GM21367 (cell line): Measurements from ENCODE around the gene PPFIBP1.
"Not testable (repeated sequence)": the region's sequence is repeated elsewhere in the genome, so short reads cannot be mapped to it uniquely, and the experiment has no call there.

ENCODE experiments used
- ATAC-seq: cut with Tn5 transposase; IDR thresholded peaks from one replicate; pipeline ENCODE4 v1.9.1; 2021; ENCODE audit not compliant: unreplicated experiment

PPFIBP1 gene

DNA sequence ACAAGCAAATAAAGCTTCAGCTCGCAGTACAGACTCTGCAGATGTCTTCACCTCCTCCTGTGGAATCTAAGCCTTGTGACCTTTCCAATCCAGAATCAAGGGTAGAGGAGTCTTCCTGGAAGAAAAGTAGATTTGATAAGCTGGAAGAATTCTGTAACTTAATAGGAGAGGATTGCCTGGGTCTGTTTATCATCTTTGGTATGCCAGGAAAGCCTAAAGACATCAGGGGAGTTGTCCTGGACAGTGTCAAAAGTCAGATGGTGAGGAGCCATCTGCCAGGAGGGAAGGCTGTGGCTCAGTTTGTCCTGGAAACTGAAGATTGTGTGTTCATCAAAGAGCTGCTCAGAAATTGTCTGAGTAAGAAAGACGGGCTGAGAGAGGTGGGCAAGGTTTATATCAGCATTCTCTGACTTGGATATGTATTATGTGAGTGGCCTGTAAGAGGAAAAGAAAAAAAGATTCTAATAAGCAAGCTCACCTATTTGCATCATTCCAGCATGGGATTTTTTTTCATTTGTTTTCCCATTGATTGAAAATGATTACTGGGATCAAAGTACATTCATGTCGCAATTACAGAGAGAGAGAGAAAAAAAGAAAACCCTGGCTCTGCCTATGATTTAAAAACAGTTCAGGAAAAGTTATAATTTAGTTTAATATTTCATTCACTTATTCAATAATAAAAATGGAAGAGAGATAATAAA is 173.0 kb downstream of the PPFIBP1 start:
- ATAC-seq, result no peak

DNA sequence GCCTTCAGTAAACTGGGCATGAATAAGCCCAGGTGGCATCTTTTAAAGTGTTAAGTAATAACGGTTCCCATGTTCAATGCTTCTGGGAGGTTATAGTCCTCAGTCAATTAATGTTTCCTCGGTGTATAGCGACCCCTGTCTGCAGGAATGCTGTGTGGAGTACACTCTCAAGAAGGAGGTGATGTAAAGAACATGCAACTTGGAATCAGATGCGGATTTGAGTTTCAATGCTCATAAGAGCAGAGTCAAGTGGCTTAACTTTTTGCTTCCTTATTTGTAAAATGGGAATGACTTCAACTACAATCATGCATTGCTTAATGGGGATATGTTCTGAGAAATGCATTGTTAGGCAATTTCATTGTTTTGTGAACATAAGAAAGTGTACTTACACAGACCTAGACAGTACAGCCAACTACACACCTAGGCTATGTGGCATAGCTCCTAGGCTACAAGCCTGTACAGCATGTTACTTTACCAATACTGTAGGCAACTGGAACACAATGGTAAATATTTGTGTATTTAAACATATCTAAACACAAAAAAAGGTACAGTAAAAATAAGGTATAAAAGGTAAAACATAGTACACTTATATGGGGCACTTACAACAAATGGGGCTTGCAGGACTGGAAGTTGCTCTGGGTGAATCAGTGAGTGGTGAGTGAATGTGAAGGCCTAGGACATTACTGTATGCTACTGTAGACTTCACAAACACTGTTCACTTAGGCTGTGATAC is 179.9 kb downstream of the PPFIBP1 start:
- peak; percentile 91 for ATAC-seq

DNA sequence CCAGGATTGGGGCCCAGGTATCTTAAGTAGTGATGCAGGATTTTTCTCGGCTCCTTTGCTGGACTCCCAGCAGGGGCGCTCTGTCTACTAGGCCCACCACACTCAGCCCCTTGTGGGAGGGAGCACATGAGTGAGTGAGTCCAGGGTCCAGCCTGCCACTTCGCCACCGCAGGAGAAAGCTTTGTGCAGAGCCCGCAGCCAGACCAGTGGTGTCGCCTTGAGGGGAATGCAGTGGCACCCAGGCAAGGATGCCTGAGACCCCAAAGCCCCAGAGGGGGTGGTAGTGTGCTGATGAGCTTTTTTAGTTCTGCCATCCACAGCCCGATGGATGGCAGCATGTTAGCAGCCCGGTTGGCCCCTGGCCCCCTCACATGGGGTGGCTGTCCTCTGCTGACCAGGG is 181.3 kb downstream of the PPFIBP1 start:
- no peak for ATAC-seq

DNA sequence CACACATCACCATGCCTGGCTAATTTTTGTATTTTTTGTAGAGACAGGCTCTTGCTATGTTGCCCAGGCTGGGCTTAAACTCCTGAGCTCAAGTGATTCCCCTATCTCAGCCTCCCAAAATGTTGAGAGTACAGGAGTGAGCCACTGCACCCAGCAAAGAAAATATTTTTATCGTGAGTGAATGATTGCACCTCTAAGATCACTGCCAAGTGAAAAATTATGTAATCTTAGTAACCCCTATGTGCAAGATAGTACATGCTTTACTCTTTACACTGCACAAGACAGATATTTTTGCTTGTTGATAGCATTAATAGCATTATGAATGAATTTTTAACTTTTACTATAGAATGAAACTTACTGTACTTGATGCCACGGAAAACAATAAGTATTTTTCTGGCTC is 183.2 kb downstream of the PPFIBP1 start:
- no peak for ATAC-seq

DNA sequence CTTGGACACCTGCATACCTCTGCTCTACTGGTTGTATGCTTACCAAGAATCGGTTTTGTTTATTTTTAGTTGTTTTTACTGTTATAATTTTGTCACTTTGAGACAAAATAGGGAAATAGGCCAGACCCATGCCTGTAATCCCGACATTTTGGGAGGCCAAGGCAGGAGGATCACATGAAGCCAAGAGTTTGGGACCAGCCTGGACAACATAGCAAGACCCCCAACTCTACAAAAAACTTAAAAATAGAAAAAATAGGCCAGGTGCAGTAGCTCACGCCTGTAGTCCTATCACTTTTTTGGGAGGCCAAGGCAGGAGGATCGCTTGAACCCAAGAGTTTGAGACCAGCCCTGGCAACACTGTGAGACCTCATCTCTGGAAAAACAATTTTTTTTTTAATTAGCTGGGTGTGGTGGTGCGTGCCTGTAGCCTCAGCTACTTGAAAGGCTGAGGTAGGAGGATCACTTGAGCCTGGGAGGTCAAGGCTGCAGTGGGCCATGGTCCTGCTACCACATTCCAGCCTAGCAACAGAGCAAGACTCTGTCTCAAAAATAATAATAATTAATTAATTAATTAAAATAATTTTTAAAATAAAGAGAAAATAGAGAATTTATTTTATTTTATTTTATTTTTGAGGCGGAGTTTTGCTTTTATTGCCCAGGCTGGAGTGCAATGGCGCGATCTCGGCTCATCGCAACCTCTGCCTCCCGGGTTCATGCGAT is 185.4 kb downstream of the PPFIBP1 start:
- ATAC-seq, result no peak

DNA sequence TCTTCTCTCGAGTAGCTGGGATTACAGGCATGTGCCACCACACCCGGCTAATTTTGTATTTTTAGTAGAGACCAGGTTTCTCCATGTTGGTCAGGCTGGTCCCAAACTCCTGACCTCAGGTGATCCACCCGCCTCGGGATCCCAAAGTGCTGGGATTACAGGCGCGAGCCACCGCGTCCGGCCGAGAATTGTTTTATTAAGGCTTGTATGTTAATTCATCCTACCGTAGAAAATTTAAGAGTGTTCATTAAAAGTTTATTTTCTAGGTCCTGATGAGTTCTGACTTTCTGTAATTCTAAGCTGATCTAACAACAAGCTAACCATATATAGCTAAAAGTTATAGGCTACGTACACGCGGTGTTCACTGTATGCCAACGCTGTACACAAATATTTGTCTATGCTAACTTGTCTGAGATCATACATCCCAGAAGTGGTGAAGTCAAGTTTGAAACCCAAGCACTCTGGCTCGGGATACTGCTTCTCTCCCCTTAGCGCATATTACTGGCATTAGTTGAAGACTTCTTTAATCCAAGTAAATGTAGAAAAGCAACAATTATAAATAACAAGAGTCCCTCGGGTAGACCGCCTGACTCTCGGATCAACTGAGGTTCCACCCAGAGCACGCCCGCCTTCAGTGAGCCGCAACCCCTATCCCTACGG is 186.1 kb downstream of the PPFIBP1 start:
- peak; percentile 26 for ATAC-seq

DNA sequence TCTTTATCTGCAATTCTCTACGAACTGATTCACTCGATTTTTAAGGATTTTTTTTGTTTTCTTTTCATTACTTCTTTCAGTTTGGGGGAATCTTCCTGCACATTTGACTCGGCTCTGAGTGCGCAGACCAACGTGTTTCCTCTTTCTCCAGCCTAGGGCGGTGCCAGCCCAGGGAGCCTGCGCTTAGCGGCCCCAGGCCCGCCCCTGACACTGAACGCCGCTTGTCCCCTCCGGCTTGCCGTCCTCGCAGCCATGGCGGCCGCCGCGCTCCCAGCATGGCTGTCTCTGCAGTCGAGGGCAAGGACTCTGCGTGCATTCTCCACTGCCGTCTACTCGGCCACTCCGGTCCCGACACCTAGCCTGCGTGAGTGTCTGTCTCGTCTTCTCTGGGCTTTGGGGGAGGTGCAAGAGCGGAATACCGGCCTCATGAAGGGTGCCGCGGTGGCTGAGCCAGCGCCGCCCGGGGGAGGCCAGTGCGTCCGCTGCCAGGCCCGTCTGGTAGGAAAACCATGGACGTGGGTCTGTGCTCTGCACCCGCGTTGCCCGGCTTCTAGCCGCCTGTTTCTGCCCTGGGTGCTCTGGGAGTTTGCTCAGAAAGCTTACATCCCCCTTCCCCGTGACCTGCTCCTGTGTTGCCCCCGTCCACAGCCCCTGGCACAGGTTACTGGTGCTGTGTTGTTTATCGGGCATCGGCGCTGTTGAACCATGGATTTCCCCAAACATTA is 186.7 kb downstream of the PPFIBP1 start, which contains the start of gene MRPS35:
Gene MRPS35 (plus strand): TSS at position 241 of the 725 bp plus-strand sequence. CDS start 12 bp downstream, at position 253.
- peak; percentile 92 for ATAC-seq

DNA sequence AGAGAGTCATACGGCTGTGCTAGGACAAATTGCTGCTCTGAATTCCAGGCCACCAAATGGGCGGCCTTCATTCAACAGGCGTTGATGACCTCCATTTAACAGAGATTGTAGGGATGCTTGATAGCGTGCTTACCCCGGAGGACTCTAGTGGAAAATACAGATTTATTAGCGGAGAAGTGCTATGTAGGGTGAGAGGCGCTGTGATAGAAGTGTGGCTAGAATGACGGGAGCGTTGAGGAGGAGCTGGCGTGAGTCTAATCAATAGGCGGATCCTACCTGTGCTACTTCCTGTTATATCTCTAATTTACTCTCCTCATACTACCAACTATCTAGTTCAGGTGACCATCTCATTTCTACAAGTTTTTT is 187.3 kb downstream of the PPFIBP1 start:
- ATAC-seq, result no peak

DNA sequence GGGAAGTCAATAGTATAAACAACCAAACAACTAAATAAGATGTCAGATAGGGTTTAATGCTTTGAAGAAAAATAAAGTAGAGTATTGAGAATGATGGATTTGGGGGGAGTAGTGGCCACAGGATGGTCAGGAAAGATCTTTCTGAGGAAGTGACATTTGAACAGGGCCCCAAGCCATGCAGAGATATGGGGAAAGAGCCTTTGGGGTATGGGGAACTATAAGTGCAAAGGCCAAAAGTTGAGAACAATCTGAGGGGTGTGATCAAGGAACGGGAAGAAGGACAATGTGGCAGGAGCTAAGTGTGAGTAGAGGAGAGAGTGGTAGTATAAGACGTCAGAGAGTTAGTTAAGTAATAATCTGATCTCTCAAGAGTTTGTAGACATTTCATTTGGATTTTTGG is 188.0 kb downstream of the PPFIBP1 start:
- ATAC-seq, result no peak

DNA sequence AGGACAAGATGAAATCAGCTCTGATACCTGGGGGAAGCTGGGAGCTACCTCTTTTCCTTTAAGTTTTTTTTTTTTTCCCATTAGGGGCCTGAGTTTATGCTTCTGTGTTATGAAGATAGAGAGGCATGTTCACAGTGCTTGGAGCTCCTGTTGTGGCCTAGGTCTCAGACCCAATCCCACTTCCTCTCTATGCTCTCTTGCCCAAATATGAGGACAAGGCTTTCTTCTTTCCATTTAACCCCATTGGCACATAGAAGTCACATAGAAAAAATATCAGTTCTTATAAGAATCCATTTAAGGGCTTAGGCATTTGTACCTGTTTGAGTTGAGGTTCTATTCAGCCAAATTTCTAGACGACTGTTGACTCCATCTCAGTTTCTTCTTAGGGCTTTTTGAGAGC is 199.2 kb downstream of the PPFIBP1 start:
- ATAC-seq, result no peak

DNA sequence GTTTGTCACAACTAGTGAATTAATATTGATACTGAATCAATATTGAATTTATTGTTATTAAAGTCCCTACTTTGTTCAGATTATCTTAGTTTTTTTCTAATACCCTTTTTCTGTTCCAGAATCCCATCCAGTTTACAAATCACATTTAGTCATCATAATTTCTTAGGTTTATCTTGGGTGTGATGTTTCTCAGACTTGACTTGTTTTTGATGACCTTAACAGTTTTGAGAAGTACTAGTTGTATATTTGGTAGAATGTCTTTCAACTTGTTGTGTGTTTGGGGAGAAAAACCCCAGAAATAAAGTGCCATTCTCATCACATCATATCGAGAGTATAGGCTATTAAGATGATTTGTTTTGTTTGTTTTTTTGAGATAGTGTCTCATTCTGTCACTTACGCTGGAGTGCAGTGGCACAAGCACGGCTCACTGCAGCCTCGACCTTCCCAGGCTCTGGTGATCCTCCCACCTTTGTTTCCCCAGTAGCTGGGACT is 206.1 kb downstream of the PPFIBP1 start:
- ATAC-seq, result no peak

DNA sequence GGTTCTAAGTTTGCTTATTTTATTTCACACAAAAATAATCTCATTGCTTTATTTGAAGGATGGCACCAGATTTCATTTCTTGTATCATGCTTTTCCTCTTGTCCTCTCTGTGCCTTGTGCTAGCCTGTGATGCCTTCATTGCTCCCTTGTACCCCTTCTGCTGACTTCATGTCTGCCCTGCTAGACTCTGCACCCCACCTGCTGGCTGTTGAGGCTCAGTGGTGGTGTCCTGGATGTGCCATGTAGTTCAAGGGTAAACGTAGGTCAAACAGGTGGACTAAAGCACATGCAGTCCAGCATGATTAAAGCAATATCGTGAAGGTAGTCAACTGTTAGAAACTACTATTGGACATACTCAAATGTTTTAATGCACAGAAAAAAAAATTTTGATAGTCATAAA is 208.3 kb downstream of the PPFIBP1 start:
- no peak for ATAC-seq

DNA sequence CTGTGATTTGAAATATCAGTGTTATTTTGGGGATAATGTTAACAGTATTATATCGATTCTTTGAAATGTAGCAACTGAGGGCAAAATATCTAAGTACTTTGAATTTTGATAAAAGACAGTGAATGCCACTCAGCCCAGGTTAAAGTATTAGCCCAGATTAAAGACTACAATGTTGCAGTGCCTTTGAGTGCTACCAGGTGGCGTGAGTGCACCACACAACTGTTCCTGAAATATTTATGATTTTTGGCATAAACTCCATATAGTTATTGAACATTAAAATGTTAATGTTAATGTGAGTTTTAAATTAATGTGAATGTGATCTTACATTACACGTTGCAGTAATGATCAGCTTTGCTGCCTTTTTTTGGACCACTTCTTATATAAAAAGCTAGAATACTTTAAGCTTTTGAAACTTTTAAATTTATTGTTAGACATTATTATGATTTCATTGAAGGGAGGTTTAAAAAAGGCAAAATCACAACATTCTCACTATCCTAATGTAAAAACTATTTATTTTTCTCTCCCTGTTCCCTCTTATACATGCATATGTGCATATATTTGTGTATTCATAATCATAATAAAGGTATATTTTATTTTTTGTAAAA is 209.1 kb downstream of the PPFIBP1 start:
- ATAC-seq, result peak; percentile 58

DNA sequence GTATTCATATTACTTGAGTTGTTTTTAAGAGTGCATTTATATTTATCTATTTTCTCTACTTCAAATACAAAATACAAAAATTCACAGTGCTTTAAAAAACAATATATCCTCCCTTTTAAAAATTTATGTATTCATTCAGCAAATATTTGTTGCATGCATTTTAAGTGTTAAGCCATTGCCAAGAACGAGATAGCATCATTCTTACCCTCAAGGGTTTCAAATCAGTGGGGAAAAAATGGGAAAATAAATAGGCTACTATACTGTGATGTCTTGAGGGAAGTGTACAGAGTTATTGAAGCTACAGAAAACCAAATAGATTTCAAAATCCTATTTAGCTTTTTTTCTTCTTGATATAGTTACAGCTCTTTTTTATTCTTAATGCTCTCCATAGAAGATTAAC is 209.8 kb downstream of the PPFIBP1 start:
- ATAC-seq, result no peak

DNA sequence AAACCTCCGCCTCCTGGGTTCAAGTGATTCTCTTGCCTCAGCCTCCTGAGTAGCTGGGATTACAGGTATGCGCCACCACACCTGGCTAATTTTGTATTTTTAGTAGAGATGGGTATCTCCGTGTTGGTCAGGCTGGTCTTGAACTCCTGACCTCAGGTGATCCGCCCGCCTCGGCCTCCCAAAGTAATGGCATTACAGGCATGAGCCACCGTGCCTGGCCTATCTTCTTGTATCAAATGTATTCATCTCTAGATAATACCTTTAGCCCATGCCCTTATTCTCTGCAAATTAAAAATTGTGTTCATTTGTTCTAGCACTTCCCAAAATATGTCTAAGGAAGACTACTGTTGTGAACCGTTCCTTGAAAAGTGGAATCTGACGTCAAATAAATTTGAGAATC is 210.3 kb downstream of the PPFIBP1 start:
- not testable (repeated sequence) for ATAC-seq

DNA sequence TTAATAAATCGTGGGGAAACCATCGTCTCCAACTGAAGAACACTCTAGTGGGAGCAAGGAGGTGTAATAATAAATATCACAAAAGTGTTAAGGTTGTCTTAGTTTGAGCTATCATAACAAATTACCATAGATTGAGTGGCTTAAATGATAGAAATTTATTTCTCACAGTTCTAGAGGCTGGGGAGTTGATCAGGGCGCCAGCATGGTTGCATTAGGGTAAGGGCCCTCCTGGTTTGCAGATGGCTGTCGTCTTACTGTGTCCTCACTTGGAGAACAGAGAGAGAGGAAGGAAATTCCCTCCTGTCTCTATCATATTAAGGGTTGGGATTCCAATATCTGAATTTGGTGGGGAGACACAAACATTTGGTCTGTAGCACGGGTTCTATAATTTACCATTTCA is 219.6 kb downstream of the PPFIBP1 start:
- no peak for ATAC-seq
